Kidney glomerular epithelial cell (primary cell): ENCODE results near the gene AFG3L2.

Experiments used
- DNase-seq: peaks from one replicate; lab custom pipeline; 2025; lab: John Stamatoyannopoulos, UW

Gene AFG3L2

GRCh38 chr18:12302391-12303147, 74.5 kb downstream of the AFG3L2 start:
- no peak for DNase-seq

DNA sequence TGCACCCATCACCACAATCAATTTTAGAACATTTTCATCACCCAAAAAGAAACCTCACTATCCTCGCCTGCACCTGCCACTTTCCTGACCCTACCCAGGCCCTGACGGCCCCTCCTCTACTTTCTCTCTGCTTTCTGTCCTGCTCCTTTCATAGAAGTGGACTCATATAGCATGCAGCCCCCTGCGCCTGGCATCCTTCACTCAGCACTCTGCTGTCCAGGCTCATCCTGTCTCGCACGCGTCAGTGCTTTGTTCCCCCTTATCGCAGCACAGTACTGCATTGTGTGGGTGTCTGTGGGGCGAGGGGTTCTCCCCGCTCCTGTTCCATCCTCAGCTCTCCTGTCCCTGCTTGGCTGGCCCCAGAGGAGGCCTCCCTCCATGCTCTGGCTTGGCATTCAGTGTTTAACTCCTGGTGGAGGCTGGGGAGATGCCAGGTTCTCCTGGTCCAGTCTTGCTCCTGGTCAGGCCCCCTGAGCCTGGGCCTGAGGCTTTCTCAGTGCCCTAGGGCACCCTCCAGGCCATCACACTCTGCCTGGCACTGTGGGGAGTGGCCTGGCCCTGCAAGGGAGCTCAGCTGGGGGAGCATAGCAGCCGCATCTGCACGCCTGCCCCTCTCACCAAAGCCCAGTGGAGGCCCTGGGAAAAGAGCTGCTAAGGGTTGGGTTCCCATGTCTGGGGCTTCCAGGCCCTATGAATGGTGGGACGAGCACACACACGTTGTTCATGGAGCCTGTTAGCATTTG, 75.6 kb downstream of the AFG3L2 start:
- no peak for DNase-seq

DNA sequence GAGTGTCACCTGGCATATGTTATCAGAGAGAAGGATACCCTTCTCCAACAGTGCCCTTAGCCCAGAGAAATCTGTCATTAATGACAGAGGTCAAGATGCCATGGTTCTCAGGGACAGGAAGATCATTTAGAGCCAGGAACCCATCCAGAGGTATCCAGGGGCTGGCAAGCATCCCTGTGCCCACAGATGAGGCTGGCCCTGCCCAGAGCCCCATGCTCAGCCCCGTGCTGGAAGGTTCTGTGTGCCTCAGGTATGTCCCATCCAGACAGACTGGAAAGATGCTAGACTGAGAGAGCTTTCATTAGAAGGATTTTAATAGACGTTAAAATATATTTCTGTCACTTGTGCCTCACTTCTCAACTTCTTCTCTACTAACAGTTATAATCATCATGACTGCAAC, 77.2 kb downstream of the AFG3L2 start:
- no peak for DNase-seq

DNA sequence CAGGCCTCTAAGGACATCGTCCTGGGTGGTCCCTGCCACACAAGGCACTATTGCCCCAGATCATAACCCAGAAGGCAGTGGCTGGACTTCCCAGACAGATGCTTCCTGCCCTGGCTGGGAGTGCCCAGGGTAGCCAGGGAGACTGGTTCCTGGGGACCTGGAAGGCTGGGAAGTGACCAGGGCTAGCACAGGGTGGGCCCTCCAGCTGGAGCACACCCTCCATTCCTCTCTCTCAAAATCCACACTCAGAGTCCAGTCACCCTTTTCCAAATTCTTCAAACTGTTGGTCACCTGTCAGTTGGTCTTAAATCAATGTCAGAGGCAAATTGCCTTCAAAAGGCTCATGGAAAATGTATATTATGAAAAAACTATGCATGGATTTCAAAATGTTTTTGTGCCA, 80.6 kb downstream of the AFG3L2 start:
- no peak for DNase-seq

- DNase-seq, result no peak
Observed at GRCh38 chr18:12296087-12296403, 81.0 kb downstream of the AFG3L2 start.

- DNase-seq, result no peak
Observed at GRCh38 chr18:12295389-12296086, 81.5 kb downstream of the AFG3L2 start.

- no peak for DNase-seq
Observed at GRCh38 chr18:12293831-12294230, 83.2 kb downstream of the AFG3L2 start.

DNA sequence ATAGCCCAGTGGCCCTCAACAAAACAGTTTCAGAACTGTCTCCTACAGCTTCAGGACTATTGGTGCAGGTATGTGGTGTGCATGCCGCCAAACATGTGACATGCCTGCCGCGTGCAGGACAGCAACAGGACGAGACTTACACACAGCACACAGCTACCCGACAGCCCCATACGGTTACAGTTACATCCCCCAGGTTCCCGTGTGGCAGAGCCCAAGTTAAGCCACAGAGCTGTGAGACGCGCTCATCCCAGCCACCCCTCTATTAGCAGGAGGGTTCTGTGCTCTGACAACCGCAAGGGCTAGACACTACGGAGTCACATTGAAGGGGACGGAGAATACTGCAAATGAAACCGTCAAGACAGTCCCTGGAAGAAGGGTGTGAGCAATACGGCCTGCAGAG, 85.3 kb downstream of the AFG3L2 start:
- DNase-seq, result no peak

GRCh38 chr18:12291161-12291560, 85.9 kb downstream of the AFG3L2 start:
- no peak for DNase-seq

DNA sequence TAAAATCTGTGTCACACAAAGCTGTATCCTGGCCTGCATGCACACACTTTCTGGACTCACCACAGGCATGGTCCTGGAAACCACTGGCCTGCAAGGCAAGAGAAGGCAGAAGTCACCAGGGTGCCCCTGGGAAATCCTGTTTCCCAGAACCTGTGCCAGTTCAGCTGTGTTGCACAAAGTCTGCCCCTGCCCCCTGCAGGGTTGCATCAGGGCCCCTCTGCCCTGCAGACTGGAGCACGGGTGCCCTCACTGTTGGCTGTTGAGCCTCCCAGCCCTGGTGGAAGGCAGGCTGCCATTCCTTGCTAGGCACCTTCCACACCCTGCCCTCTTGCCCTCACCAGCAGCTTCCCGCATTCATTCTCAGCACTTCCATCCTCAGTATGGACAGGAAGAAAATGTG, 86.9 kb downstream of the AFG3L2 start:
- DNase-seq, result no peak

DNA sequence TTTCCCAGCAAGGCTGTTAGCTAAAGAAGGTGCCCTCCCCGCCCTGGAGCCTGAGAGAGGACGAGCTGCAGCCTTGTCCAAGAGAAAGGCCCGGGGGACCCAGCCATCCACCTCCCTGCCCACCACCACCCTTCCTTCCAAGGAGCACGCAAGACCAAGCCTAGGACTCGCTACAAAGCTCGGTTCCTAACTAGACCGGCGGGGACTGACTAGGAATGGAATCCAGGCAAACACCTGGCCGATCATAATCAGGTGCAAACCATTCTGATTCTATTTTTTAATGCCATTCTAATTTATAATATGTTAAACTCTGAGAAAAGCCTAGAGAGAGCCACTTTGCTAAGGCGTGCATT, 88.6 kb downstream of the AFG3L2 start:
- DNase-seq, result no peak

- DNase-seq, result peak; percentile 82
Observed at GRCh38 chr18:12287684-12288402, 89.2 kb downstream of the AFG3L2 start.

GRCh38 chr18:12287131-12287681, 89.8 kb downstream of the AFG3L2 start:
- no peak for DNase-seq

- DNase-seq, result no peak
Observed at GRCh38 chr18:12283666-12284065, 93.4 kb downstream of the AFG3L2 start.

GRCh38 chr18:12283256-12283655, 93.8 kb downstream of the AFG3L2 start:
- no peak for DNase-seq

DNA sequence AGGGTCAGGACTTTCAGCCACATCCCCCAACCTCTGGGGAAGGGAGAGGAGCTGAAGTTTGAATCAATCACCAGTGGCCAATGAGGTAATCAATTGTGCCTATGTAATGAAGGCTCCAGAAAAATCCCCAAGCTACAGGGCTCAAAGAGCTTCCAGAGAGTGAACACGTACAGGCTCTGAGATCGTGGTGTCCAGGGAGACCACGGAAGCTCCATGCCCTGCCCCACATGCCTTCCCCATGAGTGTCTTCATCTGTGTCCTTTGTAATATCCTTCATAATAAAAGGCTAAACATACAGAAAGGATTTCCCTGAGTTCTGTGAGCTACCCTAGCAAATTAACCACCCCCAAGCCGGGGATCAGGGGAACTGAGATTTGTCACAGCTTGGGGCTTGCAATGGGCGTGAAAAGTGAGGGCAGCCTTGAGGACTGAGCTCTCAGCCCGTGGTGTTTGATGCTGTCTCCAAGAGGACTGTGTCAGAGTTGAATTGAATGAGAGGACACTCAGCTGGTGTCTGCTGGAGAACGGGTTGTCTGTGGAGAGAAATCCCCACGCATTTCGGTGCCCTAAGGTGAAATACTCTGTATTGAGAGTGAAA, 94.5 kb downstream of the AFG3L2 start:
- no peak for DNase-seq

DNA sequence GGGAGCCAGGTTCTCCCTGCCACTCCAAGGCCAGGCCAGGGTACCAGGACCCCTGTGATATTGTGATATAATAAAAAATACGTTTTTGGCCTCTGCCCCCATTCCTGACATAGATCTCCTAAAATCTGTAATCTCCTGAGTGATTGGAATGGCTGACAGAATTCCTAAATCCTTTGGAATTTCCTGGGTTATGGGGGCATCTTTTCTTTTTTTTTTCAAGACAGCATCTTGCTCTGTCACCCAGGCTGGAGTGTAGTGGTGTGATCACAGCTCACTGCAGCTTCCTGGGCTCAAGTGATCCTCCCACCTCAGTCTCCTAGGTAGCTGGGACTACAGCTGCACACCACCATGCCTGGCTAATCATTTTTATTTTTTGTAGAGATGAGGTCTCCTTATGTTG, 95.2 kb downstream of the AFG3L2 start:
- no peak for DNase-seq

DNA sequence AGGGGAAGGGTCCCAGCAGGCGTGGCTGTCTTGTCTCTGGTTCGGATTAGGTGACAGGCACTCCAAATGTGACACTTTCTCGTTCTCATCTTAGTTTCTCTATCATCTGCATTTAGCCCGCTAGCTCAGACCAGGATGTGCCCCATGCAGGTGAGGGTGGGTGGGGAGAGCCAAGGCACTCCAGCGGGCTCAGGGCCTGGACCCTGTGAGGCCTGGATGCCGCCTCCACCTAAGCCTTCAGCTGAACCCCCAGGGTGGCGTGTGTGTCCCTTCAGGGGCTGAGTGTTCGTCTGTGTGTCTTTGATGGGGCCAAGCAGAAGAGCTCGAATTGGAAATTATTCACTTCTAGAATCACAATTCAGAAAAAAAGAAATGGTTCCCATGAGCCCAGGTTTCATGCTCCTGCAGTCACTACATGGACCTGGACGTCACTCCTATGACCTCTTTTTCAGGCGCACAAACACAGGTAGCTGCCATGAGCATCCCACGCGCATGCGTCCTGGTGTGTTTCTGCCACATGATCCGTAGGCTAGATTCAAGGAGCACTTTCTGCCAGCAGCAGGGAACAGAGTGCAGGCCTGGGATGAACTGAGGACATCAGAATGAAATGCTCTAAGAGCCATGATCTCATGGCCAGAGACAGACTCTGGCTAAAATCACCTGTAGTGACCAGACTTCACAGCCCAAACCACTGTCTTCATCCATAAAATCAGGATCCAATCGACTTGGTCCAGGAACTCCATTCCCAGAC, 97.1 kb downstream of the AFG3L2 start:
- DNase-seq, result no peak
